ENCODE data around the gene GPC4. TPM values are rescaled to one million over a fixed set of nuclear protein-coding genes. Genes with fewer than 3 reads are reported as not detected.

The GPC4 gene
- total RNA-seq, 1 donor from 2014 or later, result 86.4 TPM

- no peaks in the 10 kb centered on the region for H3K27me3 ChIP-seq (ENCODE audit: insufficient read depth, low read length)
- peaks cover 4% of the 10 kb centered on the region for H3K4me1 ChIP-seq (ENCODE audit: insufficient read depth, low read length)
- Mint-ChIP-seq H3K4me1 (ENCODE audit: low read depth, unreplicated experiment) (peaks cover 4% of the 10 kb centered on the region), H3K4me3 (ENCODE audit: unreplicated experiment) (no peak overlapping the region), H3K36me3 (ENCODE audit: low read depth, unreplicated experiment) (no peaks in the 10 kb centered on the region), H3K27me3 (ENCODE audit: low read depth, unreplicated experiment) (peaks cover 1% of the 10 kb centered on the region), H3K9me3 (ENCODE audit: unreplicated experiment) (no peaks in the 10 kb centered on the region), H3K27ac (ENCODE audit: unreplicated experiment) (no peak overlapping the region)
- peak overlapping the region; percentile 58 for H3K4me2 ChIP-seq (ENCODE audit: low read length)
- no peaks in the 10 kb centered on the region for H4K20me1 ChIP-seq (ENCODE audit: insufficient read depth, low read length)
- no peaks in the 10 kb centered on the region for H3K36me3 ChIP-seq (ENCODE audit: insufficient read depth, low read length)
- FAIRE-seq, result peak; percentile 37
- H3K79me2 ChIP-seq (ENCODE audit: insufficient read depth, low read length), result no peaks in the 10 kb centered on the region
- H3K9me3 ChIP-seq (ENCODE audit: insufficient read depth, low read depth, low read length), result no peaks in the 10 kb centered on the region
- no peak for TF ChIP-seq EZH2 (IDR thresholded peaks at IDR 0.05; ENCODE audit: insufficient read depth, low read length)
- TF ChIP-seq, protein P1, sequence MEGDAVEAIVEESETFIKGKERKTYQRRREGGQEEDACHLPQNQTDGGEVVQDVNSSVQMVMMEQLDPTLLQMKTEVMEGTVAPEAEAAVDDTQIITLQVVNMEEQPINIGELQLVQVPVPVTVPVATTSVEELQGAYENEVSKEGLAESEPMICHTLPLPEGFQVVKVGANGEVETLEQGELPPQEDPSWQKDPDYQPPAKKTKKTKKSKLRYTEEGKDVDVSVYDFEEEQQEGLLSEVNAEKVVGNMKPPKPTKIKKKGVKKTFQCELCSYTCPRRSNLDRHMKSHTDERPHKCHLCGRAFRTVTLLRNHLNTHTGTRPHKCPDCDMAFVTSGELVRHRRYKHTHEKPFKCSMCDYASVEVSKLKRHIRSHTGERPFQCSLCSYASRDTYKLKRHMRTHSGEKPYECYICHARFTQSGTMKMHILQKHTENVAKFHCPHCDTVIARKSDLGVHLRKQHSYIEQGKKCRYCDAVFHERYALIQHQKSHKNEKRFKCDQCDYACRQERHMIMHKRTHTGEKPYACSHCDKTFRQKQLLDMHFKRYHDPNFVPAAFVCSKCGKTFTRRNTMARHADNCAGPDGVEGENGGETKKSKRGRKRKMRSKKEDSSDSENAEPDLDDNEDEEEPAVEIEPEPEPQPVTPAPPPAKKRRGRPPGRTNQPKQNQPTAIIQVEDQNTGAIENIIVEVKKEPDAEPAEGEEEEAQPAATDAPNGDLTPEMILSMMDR (IDR thresholded peaks at IDR 0.05; ENCODE audit: insufficient read depth, low read depth, low read length), result no peak
- DNase-seq (ENCODE audit: low read depth), result peak; percentile 34
- H3K9ac ChIP-seq (ENCODE audit: low read length), result no peak overlapping the region
- H2AFZ ChIP-seq (ENCODE audit: low read depth, low read length), result no peak overlapping the region
- no peak overlapping the region for H3K27ac ChIP-seq (ENCODE audit: low read depth, low read length)
- H3K4me3 ChIP-seq (ENCODE audit: insufficient read depth, low read depth, low read length), result no peak overlapping the region
These were observed 150.0 kb downstream of the GPC4 start for GRCh38 chrX:133265331-133265730.

DNA sequence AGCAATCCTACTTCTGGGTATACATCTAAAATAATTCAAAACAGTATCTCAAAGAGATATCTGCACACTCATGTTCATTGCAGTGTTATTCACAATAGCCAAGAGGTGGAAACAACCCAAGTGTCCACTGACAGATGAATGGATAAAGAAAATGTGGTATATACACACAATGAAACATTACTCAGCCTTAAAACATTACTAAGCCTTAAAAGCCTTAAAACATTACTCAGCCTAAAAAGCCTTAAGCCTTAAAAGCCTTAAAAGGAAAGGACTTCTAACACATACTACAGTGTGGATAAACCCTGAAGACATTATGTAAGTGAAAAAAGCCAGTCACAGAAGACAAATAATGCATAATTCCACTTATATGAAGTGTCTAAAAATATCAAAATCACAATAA is 156.8 kb downstream of the GPC4 start:
- Histone ChIP-seq H3K4me2 (ENCODE audit: low read length) (peak overlapping the region; percentile 23), H3K9me3 (ENCODE audit: insufficient read depth, low read depth, low read length) (no peaks in the 10 kb centered on the region)
- DNase-seq (ENCODE audit: low read depth), result peak; percentile 80

DNA sequence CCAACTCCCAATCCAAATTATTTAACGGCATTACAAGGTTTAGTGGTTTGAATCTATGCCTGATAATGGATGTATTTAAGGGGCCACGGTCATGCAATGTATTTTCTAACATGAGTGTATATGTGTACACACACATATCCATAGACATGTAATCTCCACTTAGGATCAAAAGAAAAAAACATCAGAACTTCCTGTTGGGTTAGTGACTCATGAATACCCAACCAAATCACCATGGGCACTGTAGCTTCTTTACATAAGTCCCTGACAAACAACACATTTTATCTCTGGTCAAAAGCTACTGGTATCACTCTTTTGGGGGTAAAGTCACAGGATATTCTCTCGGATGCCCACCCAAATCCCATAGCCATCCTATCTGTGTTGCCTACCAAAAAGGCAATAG is 160.6 kb downstream of the GPC4 start:
- H3K9me3 Mint-ChIP-seq (ENCODE audit: unreplicated experiment), result no peaks in the 10 kb centered on the region
- H3K36me3 Mint-ChIP-seq (ENCODE audit: low read depth, unreplicated experiment), result no peaks in the 10 kb centered on the region
- Histone ChIP-seq H3K27ac (ENCODE audit: low read depth, low read length) (no peak overlapping the region), H3K79me2 (ENCODE audit: insufficient read depth, low read length) (no peaks in the 10 kb centered on the region), H3K4me2 (ENCODE audit: low read length) (no peak overlapping the region), H3K36me3 (ENCODE audit: insufficient read depth, low read length) (no peaks in the 10 kb centered on the region), H3K27me3 (ENCODE audit: insufficient read depth, low read length) (no peaks in the 10 kb centered on the region), H3K4me3 (ENCODE audit: insufficient read depth, low read depth, low read length) (no peak overlapping the region), H4K20me1 (ENCODE audit: insufficient read depth, low read length) (no peaks in the 10 kb centered on the region), H3K9ac (ENCODE audit: low read length) (no peak overlapping the region), H2AFZ (ENCODE audit: low read depth, low read length) (no peak overlapping the region), H3K4me1 (ENCODE audit: insufficient read depth, low read length) (peaks cover 10% of the 10 kb centered on the region), H3K9me3 (ENCODE audit: insufficient read depth, low read depth, low read length) (no peaks in the 10 kb centered on the region)
- H3K4me3 Mint-ChIP-seq (ENCODE audit: unreplicated experiment), result peak overlapping the region; percentile 20
- peak overlapping the region; percentile 85 for H3K27ac Mint-ChIP-seq (ENCODE audit: unreplicated experiment)
- peak; percentile 49 for DNase-seq (ENCODE audit: low read depth)
- FAIRE-seq, result peak; percentile 99
- H3K4me1 Mint-ChIP-seq (ENCODE audit: low read depth, unreplicated experiment), result peaks cover 19% of the 10 kb centered on the region
- TF ChIP-seq, protein P1 (IDR thresholded peaks at IDR 0.05; ENCODE audit: insufficient read depth, low read depth, low read length), result no peak
- no peak for TF ChIP-seq EZH2 (IDR thresholded peaks at IDR 0.05; ENCODE audit: insufficient read depth, low read length)
- no peaks in the 10 kb centered on the region for H3K27me3 Mint-ChIP-seq (ENCODE audit: low read depth, unreplicated experiment)

More for the DNA sequence above, 156.8 kb downstream of the GPC4 start:
- H3K4me1 Mint-ChIP-seq (ENCODE audit: low read depth, unreplicated experiment), result peaks cover 19% of the 10 kb centered on the region
- H3K27me3 Mint-ChIP-seq (ENCODE audit: low read depth, unreplicated experiment), result peaks cover 1% of the 10 kb centered on the region
- Histone ChIP-seq H2AFZ (ENCODE audit: low read depth, low read length) (no peak overlapping the region), H3K4me3 (ENCODE audit: insufficient read depth, low read depth, low read length) (no peak overlapping the region), H3K4me1 (ENCODE audit: insufficient read depth, low read length) (peaks cover 14% of the 10 kb centered on the region), H3K36me3 (ENCODE audit: insufficient read depth, low read length) (no peaks in the 10 kb centered on the region), H3K79me2 (ENCODE audit: insufficient read depth, low read length) (no peaks in the 10 kb centered on the region), H3K27me3 (ENCODE audit: insufficient read depth, low read length) (no peaks in the 10 kb centered on the region), H4K20me1 (ENCODE audit: insufficient read depth, low read length) (no peaks in the 10 kb centered on the region), H3K9ac (ENCODE audit: low read length) (no peak overlapping the region), H3K27ac (ENCODE audit: low read depth, low read length) (no peak overlapping the region)
- H3K9me3 Mint-ChIP-seq (ENCODE audit: unreplicated experiment), result no peaks in the 10 kb centered on the region
- no peak overlapping the region for H3K4me3 Mint-ChIP-seq (ENCODE audit: unreplicated experiment)
- peak; percentile 99 for FAIRE-seq
- no peaks in the 10 kb centered on the region for H3K36me3 Mint-ChIP-seq (ENCODE audit: low read depth, unreplicated experiment)
- no peak overlapping the region for H3K27ac Mint-ChIP-seq (ENCODE audit: unreplicated experiment)
- TF ChIP-seq EZH2 (IDR thresholded peaks at IDR 0.05; ENCODE audit: insufficient read depth, low read length), result no peak
- TF ChIP-seq, protein P1 (IDR thresholded peaks at IDR 0.05; ENCODE audit: insufficient read depth, low read depth, low read length), result no peak

All from astrocyte (in vitro differentiated cells and primary cell).